Right lobe of liver (tissue), 6 donors: Measurements from ENCODE around the gene ZNF579. TPM values are rescaled to one million over a fixed set of nuclear protein-coding genes. Genes with fewer than 3 reads are reported as not detected.

ENCODE experiments used
- ATAC-seq, 4 donors: fragments of 200-7000 bp; cut with Tn5 transposase; one replicate each; pipeline ENCODE4 v1.9.1; 2020; ENCODE audit warnings: mild to moderate bottlenecking in 4 of 4, moderate library complexity in 4 of 4
- DNase-seq, 3 donors: peaks; one replicate each; pipeline ENCODE4 v3.0.0-alpha.2; 2020
- H3K27ac ChIP-seq, 3 donors: fragments of 200-600 bp; one replicate each; pipeline ENCODE4 v1.8.0; 2022
- H3K27me3 ChIP-seq, 2 donors: fragments of 200-600 bp; one replicate each; pipeline ENCODE4 v1.8.0; 2022
- H3K36me3 ChIP-seq, 4 donors: fragments of 200-600 bp; sonication (generic) in 1 of 4; one replicate each; pipeline versions ENCODE4 v1.5.1 to v1.8.0; 2017 to 2022; ENCODE audit warnings: control low read depth in 1 of 4
- H3K4me1 ChIP-seq, 4 donors: fragments of 200-600 bp; sonication (generic) in 1 of 4; one replicate each; pipeline versions ENCODE4 v1.5.1 to v1.8.0; 2017 to 2022; ENCODE audit warnings: control low read depth in 1 of 4
- H3K4me3 ChIP-seq, 3 donors: fragments of 200-600 bp; one replicate each; pipeline ENCODE4 v1.8.0; 2022
- H3K9me3 ChIP-seq, 4 donors: fragments of 200-600 bp; sonication (generic) in 1 of 4; one replicate each; pipeline versions ENCODE4 v1.5.1 to v1.8.0; 2017 to 2022; ENCODE audit warnings: control low read depth in 1 of 4
- POLR2A ChIP-seq: fragments of 450-650 bp; IDR thresholded peaks from one replicate; pipeline ENCODE4 v1.6.1; 2017; ENCODE audit warnings: antibody characterized with exemption, mild to moderate bottlenecking
- WGBS: methylation state at CpG from one replicate; pipeline ENCODE4 v1.1.6; 2018; ENCODE audit warnings: low coverage, low lambda C conversion rate; ENCODE audit not compliant: insufficient coverage; ENCODE audit errors: missing lambda C conversion rate; 5-methylcytosine and 5-hydroxymethylcytosine counted together
- intact Hi-C, 2 donors: fragments of 100-400 bp; cut with DNase I; formaldehyde crosslinking; loops; one replicate each; pipeline versions ENCODE4 v1.11.2 to v1.14.1; 2022
- total RNA-seq, 6 experiments: library from RNA; depleted of rRNA in 2 of 6; stranded (reverse); fragments of >200 nt in 2 of 6; fragmentation: NEBNext Ultra II Directional in 3 of 6; extraction: Animal tissue kit (Norgen Biotek cat#: 25700) in 3 of 6; gene quantifications; one replicate each; pipeline versions ENCODE4 v1.1.0 to v1.2.4, GENCODE V29; 2016 to 2023
- TF ChIP-seq, protein P1 (sequence below), 4 donors: fragments of 200-600 bp in 3 of 4; fragments of 450-650 bp in 1 of 4; IDR thresholded peaks; one replicate each; pipeline versions ENCODE4 v1.5.1 to v1.8.0; 2016 to 2022; ENCODE audit warnings: antibody characterized with exemption in 4 of 4, mild to moderate bottlenecking in 2 of 4
- donor health status: DM: no; HTN: yes; CAD: no.
- donor health status: DM: no; HTN: no; CAD: no.
- donor health status: DM: no; HTN: no; CAD: no.
- donor health status: DM: no; HTN: yes; CAD: no.
- donor health status: DM: no; HTN: yes; CAD: no.

Gene ZNF579
- total RNA-seq, 6 experiments from 2014 or later: 1.9 to 4.6 (median 3.6) TPM

DNA sequence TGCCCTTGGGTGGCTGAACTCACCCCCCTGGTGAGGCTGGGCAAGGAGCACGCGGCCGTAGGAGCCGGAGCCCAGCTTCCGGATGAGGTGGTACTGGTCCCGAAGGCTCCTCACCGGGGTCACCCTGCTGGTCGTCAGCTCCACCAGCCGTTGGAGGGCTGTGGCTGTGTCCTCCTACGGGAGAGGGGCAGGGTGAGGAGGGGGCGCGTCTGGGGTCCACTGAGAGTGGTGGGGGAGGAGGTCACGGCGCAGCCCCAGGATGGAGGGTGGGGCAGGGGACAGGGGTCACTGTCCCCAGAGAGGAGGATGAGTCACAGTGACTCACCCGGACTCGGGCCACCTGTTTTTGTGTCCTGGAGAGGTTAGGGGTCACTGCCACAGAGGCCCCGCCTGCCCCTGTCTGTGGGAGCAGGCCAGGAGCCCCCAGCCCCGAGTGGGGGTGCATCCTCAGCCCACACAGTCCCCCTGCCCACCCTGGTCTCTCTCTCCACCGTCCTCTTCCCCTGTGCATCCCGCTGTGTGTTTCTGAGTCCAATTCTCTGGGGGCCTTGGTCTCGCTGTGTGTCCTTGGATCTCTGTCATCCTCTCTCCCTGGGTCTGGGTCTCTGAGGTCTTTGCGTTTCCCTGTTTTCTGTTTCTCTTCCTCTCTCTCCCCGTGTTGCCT lies 35.7 kb downstream of the ZNF579 start:
- Histone ChIP-seq H3K9me3 (no peaks in the 10 kb centered on the region), H3K27me3 (no peaks in the 10 kb centered on the region), H3K4me3 (no peak overlapping the region), H3K4me1 (no peaks in the 10 kb centered on the region), H3K36me3 (no peaks in the 10 kb centered on the region), H3K27ac (no peak overlapping the region)
- peak in 1 of 3 donors; percentile 41 for DNase-seq
- peak in 1 of 4 donors; percentile 57 for ATAC-seq
- TF ChIP-seq POLR2A: no peak
- TF ChIP-seq, protein P1, sequence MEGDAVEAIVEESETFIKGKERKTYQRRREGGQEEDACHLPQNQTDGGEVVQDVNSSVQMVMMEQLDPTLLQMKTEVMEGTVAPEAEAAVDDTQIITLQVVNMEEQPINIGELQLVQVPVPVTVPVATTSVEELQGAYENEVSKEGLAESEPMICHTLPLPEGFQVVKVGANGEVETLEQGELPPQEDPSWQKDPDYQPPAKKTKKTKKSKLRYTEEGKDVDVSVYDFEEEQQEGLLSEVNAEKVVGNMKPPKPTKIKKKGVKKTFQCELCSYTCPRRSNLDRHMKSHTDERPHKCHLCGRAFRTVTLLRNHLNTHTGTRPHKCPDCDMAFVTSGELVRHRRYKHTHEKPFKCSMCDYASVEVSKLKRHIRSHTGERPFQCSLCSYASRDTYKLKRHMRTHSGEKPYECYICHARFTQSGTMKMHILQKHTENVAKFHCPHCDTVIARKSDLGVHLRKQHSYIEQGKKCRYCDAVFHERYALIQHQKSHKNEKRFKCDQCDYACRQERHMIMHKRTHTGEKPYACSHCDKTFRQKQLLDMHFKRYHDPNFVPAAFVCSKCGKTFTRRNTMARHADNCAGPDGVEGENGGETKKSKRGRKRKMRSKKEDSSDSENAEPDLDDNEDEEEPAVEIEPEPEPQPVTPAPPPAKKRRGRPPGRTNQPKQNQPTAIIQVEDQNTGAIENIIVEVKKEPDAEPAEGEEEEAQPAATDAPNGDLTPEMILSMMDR (IDR thresholded peaks at IDR 0.05): no peak
- intact Hi-C loops: no loop called here
- WGBS: 53% methylated on average over 3 of the region's 23 CpGs

DNA sequence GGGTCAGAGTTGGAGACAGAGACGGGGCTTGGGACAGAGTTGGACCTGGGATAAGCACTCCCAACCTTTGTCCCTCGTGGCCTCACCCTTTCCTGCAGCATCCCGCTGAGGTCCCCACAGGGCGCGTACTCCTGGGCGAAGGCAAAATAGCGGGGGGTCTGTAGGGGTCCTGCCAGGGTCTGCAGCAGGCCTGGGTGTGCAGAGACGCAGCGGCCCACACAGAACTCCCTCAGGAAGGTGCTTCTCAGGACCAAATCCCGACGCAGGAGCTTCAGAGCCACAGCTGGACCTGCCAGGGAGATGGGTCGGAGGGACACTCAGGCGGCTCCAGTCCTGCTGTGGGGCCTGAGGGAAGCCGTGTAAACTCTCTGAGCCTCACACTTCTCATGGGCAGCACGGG lies 36.6 kb downstream of the ZNF579 start:
- no peaks in the 10 kb centered on the region for H3K9me3 ChIP-seq
- ATAC-seq (no peak), DNase-seq (no peak)
- no peak overlapping the region for H3K27ac ChIP-seq
- H3K4me3 ChIP-seq: no peak overlapping the region
- H3K27me3 ChIP-seq: no peaks in the 10 kb centered on the region
- H3K4me1 ChIP-seq: no peaks in the 10 kb centered on the region
- no peaks in the 10 kb centered on the region for H3K36me3 ChIP-seq
- intact Hi-C loops: no loop called here
- no CpG with 5 or more reads among the region's 15 CpGs for WGBS
- no peak for TF ChIP-seq POLR2A
- TF ChIP-seq, protein P1 (IDR thresholded peaks at IDR 0.05): no peak

DNA sequence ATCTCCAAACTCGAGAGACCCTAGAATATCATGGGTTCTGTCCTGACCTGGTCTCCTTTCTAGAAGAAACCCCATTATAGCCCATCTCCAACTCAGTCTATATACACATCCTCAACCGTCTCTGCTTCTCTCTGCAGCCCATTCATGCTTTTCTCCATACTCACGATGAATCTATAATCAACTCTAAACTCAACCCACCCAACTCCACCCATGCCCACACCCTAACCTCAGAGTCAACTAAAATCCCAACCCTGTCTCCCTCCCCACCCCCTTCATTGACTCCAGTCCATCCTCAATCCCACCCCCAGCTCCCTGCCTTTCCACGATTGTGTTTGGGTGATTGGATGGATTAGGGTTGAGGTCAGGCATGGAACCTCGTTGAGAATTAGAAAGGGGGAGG lies 37.1 kb downstream of the ZNF579 start:
- no peak for TF ChIP-seq POLR2A
- TF ChIP-seq, protein P1 (IDR thresholded peaks at IDR 0.05): no peak
- WGBS: 52% methylated on average over 5 of the region's 5 CpGs
- no peak for ATAC-seq

DNA sequence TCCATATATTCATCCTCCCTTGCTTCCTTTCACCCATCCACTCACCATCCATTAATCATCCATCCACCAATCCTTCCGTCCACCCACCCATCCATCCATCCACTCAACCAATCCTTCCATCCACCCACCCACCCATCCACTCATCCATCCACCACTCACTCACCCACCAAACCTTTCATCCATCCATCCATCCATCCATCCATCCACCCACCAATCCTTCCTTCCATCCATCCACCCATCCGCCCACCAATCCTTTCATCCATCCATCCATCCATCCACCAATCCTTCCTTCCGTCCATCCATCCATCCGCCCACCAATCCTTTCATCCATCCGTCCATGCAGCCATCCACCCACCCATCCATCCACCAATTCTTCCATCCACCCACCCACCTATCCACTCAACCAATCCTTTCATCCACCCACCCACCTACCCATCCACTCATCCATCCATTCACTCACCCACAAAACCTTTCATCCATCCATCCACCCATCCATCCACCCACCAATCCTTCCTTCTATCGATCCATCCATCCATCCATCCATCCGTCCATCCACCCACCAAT lies 38.3 kb downstream of the ZNF579 start:
- H3K27ac ChIP-seq: no peak overlapping the region
- no peak for DNase-seq
- no peak overlapping the region for H3K4me3 ChIP-seq
- no peak for ATAC-seq
- WGBS: 74% methylated on average over 7 of the region's 7 CpGs
- H3K4me1 ChIP-seq: no peaks in the 10 kb centered on the region
- no peaks in the 10 kb centered on the region for H3K9me3 ChIP-seq
- TF ChIP-seq, protein P1 (IDR thresholded peaks at IDR 0.05): no peak
- no peak for TF ChIP-seq POLR2A
- H3K27me3 ChIP-seq: no peaks in the 10 kb centered on the region
- no peaks in the 10 kb centered on the region for H3K36me3 ChIP-seq
- intact Hi-C loops: no loop called here

More for the DNA sequence above, 37.1 kb downstream of the ZNF579 start:
- H3K36me3 ChIP-seq: no peaks in the 10 kb centered on the region
- no peaks in the 10 kb centered on the region for H3K27me3 ChIP-seq
- H3K27ac ChIP-seq: no peak overlapping the region
- H3K4me3 ChIP-seq: no peak overlapping the region
- no peak for DNase-seq
- no peaks in the 10 kb centered on the region for H3K9me3 ChIP-seq
- intact Hi-C loops: no loop called here
- no peaks in the 10 kb centered on the region for H3K4me1 ChIP-seq
